GM21360 (cell line): ENCODE measurements around the gene CPNE5.

ENCODE experiments used
- ATAC-seq: cut with Tn5 transposase; IDR thresholded peaks from one replicate; pipeline ENCODE4 v1.9.1; 2021; ENCODE audit warnings: mild to moderate bottlenecking, moderate library complexity; ENCODE audit not compliant: unreplicated experiment

CPNE5 gene

DNA sequence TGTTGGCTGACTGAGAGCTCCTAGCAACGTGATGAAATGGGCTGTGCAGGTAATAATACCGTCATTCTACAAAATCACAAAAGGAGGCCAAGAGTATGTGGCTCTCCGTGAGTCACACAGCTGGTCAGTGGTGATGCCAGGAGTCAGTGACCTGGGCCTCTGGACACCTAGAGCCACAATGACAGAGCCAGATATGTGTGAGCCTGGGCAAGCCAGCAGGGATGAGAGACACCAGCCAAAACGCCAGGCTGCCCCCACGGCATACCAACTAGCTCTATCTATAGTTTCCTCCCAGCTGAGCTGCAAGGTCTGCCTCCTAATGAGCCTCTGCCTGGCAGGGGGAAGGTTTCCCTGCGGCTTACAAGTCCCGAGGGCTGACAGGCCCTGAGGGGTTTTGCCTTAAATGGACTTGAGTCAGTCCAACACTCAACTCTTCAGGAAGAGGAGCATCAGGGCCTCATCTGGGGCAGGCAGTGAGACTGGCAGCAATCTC lies 70.0 kb downstream of the CPNE5 start:
- no peak for ATAC-seq

DNA sequence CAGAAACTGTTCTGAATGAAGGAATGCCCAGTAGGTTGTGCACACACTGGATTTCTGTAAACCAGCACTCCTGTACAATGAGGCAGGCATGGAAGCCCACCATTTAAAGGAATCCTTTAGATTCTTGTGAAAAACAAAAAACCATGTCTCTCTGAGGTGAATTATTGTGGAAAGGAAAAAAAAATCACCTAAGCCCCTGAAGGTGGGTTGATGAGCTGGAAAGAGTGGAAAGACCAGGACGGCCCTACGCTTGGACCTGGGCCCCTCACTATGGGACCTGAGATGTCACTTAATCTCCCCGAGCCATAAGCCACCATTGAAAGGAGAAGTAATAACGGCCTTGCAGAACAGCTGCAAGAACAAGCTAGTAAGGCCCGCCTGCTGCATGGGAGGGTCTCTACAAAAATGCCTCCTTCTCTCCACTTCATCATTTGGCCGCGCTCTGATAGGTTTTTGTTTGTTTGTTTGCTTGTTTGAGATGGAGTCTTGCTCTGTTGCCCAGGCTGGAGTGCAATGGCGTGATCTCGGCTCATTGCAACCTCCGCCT lies 72.8 kb downstream of the CPNE5 start:
- no peak for ATAC-seq

DNA sequence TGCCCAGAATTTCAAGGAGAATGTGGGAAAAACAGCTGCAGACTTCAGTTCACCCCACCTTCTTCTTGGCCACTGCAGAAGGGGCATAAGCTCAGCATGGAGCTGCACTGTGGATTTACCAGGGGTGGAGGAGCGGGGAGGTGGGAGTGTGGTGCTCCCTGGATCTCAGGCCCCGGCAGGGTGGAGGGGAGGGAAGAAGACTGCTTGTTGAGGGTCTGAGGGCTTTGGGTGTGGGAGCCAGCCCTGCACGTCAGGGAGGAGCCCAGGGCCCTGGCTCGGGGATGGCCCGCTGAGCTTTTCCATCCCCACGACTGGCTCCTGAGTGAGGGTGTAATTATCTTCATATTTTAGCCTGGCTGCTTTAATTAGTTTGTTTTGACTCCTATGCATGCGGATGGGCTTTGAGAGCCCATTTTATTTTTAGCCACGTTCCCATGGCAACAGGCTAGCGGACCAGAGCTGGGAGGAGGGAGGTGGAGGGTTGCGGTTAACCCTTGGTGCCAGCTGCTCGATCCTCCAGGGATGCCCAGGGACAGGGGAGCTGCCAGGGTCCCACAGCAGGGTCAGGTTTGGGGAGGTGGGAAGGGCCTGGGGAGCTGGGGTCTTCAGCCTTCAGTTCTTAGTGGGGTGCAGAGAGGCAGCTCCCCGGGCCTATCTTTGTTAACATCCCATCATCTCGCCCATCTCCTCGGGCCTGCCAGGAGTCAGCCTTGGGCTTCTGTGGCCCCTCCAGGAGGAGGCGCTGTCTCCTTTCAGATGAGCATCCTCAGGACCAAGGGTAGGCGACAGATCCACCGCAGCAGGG lies 73.4 kb downstream of the CPNE5 start:
- peak; percentile 49 for ATAC-seq

GRCh38 chr6:36765190-36765589 lies 74.1 kb downstream of the CPNE5 start:
- no peak for ATAC-seq

GRCh38 chr6:36762123-36762522 lies 77.1 kb downstream of the CPNE5 start:
- ATAC-seq, result no peak

DNA sequence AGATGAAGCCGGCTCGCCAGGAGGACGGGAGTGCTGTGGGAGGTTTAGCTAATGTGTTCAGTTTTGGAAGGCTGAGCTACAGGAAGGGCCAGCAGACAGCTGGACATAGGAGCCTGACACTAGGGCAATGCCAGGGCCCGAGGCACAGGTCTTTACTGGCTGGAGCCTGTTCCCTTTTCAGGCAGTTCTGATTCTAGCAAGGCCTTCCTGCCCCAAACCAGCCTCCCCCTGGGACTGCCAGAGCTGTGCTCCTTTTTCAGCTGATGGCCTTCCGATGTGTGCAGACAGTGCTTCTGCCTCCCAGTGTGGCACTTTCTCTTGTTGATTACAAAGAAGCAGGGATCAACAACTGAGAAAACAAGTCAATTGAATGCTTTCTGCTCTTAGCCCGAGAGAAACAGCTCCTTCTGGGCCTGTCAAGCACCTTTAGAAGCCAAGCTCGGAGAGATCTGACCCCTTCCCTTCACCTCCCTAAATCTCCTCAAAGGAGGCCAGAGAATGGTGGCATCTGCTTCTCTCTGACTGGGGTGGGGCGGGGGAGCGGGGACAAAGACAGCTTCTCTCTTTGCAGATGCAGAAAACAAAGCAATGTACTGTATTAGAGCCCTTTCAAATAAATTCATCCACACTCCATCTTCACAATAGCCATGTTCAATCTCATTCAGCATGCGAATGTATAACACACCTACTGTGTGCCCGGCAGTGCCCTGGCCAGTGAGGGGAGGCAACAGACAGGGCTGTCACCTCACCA lies 78.4 kb downstream of the CPNE5 start:
- no peak for ATAC-seq

DNA sequence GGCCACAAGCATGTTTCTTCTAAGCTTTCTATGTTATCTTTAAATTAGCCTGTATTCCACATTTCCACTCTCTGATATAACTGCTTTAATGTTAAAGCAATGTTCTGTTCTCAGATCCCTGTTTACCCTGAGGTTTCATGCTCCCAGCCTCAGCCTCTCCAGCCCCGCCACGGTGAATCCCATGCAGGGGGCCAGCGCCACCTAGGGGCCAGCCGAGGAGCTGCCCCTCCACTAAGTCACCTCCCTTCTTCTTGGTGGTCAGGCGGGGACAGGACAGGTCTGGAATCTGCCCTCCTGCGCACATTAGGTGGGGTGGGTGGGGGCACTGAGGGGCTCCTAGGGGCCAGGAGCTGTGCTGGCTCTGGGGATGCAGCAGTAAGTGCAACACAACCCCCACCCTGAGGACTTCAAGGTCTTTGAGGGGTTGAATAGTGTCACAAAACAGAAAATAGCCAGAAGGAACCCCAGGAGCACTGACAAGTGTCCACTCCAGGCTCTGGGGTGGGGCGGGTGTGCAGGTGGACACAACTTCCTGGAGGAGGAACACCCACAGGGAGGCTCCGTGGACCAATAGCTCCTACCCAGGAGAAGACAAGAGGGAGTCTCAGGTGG lies 80.0 kb downstream of the CPNE5 start:
- peak; percentile 42 for ATAC-seq

- ATAC-seq, result no peak
Measured at GRCh38 chr6:36758516-36759147, 80.6 kb downstream of the CPNE5 start.

GRCh38 chr6:36757943-36758508 lies 81.2 kb downstream of the CPNE5 start:
- no peak for ATAC-seq

GRCh38 chr6:36757206-36757605 lies 82.0 kb downstream of the CPNE5 start:
- ATAC-seq, result no peak

GRCh38 chr6:36756786-36757185 lies 82.5 kb downstream of the CPNE5 start:
- no peak for ATAC-seq

- no peak for ATAC-seq
Measured at GRCh38 chr6:36755435-36756348, 83.6 kb downstream of the CPNE5 start.

- ATAC-seq, result no peak
Measured at GRCh38 chr6:36754582-36755434, 84.4 kb downstream of the CPNE5 start.

DNA sequence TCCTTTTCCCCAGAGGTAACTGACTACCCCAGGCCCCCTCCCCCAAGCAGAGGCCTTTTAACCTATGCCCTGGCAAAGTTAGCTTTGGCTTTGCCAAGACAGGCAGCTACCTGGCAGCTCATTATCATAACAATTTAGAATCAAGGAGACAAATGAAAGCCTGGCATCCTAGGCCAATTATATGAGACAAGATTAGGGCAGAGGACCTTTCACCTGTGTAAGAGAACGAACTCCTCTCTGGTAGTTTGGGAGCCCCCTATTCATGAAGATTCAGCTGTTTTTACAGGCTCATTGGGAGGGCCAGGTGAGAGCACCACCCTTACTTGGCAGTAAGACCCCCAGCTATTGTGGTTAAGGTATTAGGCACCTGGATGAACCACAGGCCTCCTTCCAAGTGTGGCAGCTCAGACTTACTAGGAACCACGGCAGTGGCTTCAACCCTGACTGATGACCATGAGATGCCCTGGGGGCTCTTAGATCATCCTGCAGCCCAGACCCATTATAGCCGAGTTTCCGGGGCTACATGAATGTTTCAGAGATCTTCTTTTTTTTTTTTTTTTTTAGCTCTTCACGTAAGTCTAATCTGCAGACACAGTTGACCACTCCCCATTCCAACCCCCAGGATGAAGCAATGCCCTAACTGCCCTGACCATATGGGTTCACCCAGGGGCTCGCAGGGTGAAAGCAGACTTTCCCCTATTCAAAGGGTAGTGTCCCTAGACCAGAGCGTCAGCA lies 85.4 kb downstream of the CPNE5 start:
- ATAC-seq, result no peak

DNA sequence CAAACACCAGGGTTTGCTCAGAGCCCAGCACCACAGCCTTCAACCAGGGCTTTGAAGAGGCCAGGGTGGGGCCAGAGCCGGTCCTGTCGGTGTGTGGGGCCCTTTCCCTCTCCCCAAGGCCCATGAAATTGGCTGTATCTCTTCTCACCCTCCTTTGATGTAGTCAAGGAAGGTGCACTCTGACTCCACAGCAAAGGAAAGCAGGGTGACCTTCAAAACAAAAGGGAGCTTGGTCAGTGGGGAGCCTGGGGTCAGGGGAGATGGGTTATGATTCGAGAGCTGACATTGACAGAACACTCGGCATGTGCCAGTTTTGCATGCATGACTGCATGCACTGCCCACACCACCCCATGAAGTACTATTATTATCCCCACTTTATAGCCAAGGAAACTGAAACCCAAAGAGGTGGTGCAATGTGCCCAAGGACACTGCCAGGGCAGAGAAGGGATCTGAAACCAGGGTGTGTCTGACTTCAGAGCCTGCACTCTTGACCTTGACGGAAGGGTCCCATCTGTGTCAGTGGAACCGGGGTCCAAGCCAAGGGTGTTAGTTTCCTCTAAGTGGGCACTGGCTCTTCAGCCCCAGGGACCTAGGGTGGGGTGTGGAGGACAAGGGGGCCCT lies 86.2 kb downstream of the CPNE5 start:
- ATAC-seq, result no peak

- no peak for ATAC-seq
Measured at GRCh38 chr6:36752187-36752885, 86.9 kb downstream of the CPNE5 start.

DNA sequence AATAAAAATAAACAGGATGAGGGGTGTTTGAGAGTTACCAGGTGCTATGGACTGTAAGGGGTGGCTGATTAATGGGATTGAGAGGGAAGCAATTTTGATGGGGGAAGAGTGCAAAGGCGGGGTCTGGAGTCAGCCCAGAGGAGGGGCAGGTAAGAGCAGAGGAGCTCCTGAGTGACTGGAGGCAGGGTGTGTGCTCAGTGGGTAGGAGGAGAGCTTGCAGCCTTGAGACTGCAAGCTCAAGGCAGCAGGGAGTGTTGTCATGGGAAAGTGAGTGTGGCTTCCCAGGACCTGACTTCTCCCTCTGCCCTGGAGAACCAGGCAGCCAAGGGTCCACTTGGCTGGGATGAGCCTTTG lies 87.4 kb downstream of the CPNE5 start:
- ATAC-seq, result no peak
